ENCODE measurements around the gene WBP2. TPM values are rescaled to one million over a fixed set of nuclear protein-coding genes. Genes with fewer than 3 reads are reported as not detected.
A peak's percentile ranks its signal among the peaks of the same experiment; 100 is the strongest.

Gene WBP2
- total and polyA plus RNA-seq, 2 of the 8 experiments (the other 6 are each of a cell fraction or from before 2014, with no cell fraction given) = 48.2 to 71.2 TPM

DNA sequence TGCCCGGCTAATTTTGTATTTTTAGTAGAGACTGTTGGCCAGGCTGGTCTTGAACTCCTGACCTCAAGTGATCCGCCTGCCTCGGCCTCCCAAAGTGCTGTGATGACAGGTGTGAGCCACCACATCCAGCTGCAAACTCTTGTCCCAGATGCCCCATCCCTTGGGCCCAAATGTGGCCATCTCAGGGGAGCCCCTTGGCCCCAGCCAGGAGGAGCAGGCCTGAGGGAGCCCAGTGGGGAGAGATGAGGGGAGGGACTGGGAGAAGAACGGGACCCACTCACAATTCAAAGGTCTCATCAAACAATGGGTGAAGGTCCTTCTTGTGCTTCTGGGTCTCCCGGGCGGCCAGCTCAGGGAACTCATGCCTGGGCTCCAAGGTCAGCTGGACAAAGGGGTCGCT lies 25.4 kb downstream of the WBP2 start:
- Histone ChIP-seq H3K9me3 (ENCODE audit: insufficient read depth in 2 of 2, low read depth in 1 of 2, low read length in 1 of 2) (no peaks in the 10 kb centered on the region), H3K4me1 (replicated peaks in 1 of 4; ENCODE audit: control insufficient read depth in 3 of 4, insufficient read depth in 4 of 4, low read length in 3 of 4) (peaks cover 0 to 38% (median 27%) of the 10 kb centered on the region in 4 experiments; a peak in 6 of 7 replicates), H4K8ac (ENCODE audit: extremely low read depth, insufficient read depth, low read length) (peak overlapping the region; percentile 66), H3K9ac (replicated peaks in 1 of 4; ENCODE audit: extremely low read depth in 1 of 4, low read depth in 3 of 4, low read length in 3 of 4) (no peak overlapping the region), H4K5ac (ENCODE audit: insufficient read length, low read depth, low read length) (no peak overlapping the region), H3K18ac (ENCODE audit: extremely low read depth, low read length) (peak overlapping the region; percentile 32; the same call in 1 of the 2 replicates), H3K27me3 (replicated peaks in 1 of 4; ENCODE audit: control insufficient read depth in 3 of 4, extremely low read depth in 1 of 4, insufficient read depth in 3 of 4, low read length in 3 of 4) (no peaks in the 10 kb centered on the region), H2BK5ac (ENCODE audit: low read depth, low read length) (peak overlapping the region; percentile 92; the same call in 1 of the 2 replicates), H3K4ac (replicated peaks; ENCODE audit: insufficient read length, low read depth, low read length) (peak overlapping the region; percentile 39), H3K79me2 (ENCODE audit: control insufficient read depth in 1 of 2, insufficient read depth in 2 of 2, low read length in 2 of 2) (no peaks in the 10 kb centered on the region), H2BK120ac (replicated peaks; ENCODE audit: low read depth, low read length) (no peak overlapping the region), H2AFZ (ENCODE audit: low read length) (no peak overlapping the region), H2BK20ac (ENCODE audit: low read length) (peak overlapping the region; percentile 72; the same call in 1 of the 2 replicates), H3K79me1 (ENCODE audit: low read depth, low read length) (0 out of 2 replicates have a peak, but pooled peaks cover 2% of the 10 kb centered on the region), H3K56ac (replicated peaks; ENCODE audit: insufficient read length, low read depth, low read length) (no peak overlapping the region), H3K4me3 (ENCODE audit: extremely low read depth in 1 of 4, insufficient read depth in 2 of 4, low read depth in 3 of 4, low read length in 4 of 4) (no peak overlapping the region), H4K91ac (replicated peaks; ENCODE audit: insufficient read length, low read length) (no peak overlapping the region), H3K23me2 (ENCODE audit: low read depth, low read length) (peaks cover 2% of the 10 kb centered on the region; the same call in 1 of the 2 replicates), H3K27ac (ENCODE audit: low read depth, low read length) (no peak overlapping the region), H4K20me1 (replicated peaks in 1 of 2; ENCODE audit: control insufficient read depth in 1 of 2, insufficient read depth in 2 of 2, low read length in 2 of 2) (no peaks in the 10 kb centered on the region), H2BK15ac (ENCODE audit: low read length) (0 out of 2 replicates have a peak overlapping the region, but pooled peaks have one; percentile 29), H3K36me3 (ENCODE audit: control insufficient read depth in 2 of 4, insufficient read depth in 4 of 4, low read length in 3 of 4) (peaks cover 0 to 4% (median 0%) of the 10 kb centered on the region in 4 experiments; a peak in 2 of 8 replicates), H3K14ac (ENCODE audit: insufficient read length) (no peak overlapping the region), H2AK5ac (ENCODE audit: low read depth, low read length) (0 out of 2 replicates have a peak overlapping the region, but pooled peaks have one; percentile 33), H3K4me2 (ENCODE audit: insufficient read depth in 1 of 2, low read depth in 2 of 2, low read length in 2 of 2) (peak overlapping the region; percentile 21 to 48; a peak in 2 of 4 replicates), H2BK12ac (ENCODE audit: low read depth, low read length) (peak overlapping the region; percentile 5; the same call in 1 of the 2 replicates), H3K23ac (ENCODE audit: insufficient read length) (no peak overlapping the region)
- CTCF ChIA-PET (ENCODE audit: partially characterized antibody) = interaction anchor here (0.6 to 21.9 kb wide), 39 partner anchors 13 to 417 kb away, joined by 3 to 563 read pairs (median 6); partner anchors contain the start of genes GALK1, SMIM5, TRIM65 and UNC13D
- no peak for DNase-seq (ENCODE audit: low read depth in 1 of 2, low spot score in 2 of 2)
- POLR2A ChIA-PET (ENCODE audit: partially characterized antibody) = interaction anchor here (1.1 to 16.0 kb wide), 8 partner anchors 15 to 75 kb away, joined by 3 to 216 read pairs (median 6); partner anchors contain the start of genes MRPL38, UNC13D, UNK and WBP2
- 88% methylated on average over 7 of the region's 7 CpGs; no CpG with 5 or more reads in 1 of the 2 experiments for WGBS, 2 experiments (ENCODE audit: extremely low coverage in 1 of 2, insufficient coverage in 1 of 2, insufficient read length in 1 of 2, insufficient replicate concordance in 2 of 2, low coverage in 1 of 2, low lambda C conversion rate in 2 of 2, missing lambda C conversion rate in 1 of 2)
- FAIRE-seq = no peak
- no peak for TF ChIP-seq CREB1 (IDR thresholded peaks at IDR 0.05)
- TF ChIP-seq GTF2F1 (IDR thresholded peaks at IDR 0.05; ENCODE audit: borderline replicate concordance, low read depth, low read length) = no peak
- TF ChIP-seq MAFK (IDR thresholded peaks at IDR 0.05; ENCODE audit: low read depth, low read length) = no peak
- no peak for TF ChIP-seq POLR2A (IDR thresholded peaks at IDR 0.05; ENCODE audit: control extremely low read depth in 1 of 2, low read depth in 2 of 2, low read length in 2 of 2)
- no peak for TF ChIP-seq NANOG (IDR thresholded peaks at IDR 0.05; ENCODE audit: insufficient read depth, low read depth, low read length, poor library complexity, severe bottlenecking)
- TF ChIP-seq KDM5A (IDR thresholded peaks at IDR 0.05; ENCODE audit: low read length) = no peak
- TF ChIP-seq SP1 (IDR thresholded peaks at IDR 0.05; ENCODE audit: low read depth, low read length) = no peak
- TF ChIP-seq CHD1 (IDR thresholded peaks at IDR 0.05; ENCODE audit: low read depth, low read length) = no peak
- TF ChIP-seq SAP30 (IDR thresholded peaks at IDR 0.05; ENCODE audit: insufficient read depth, insufficient replicate concordance, low read length) = no peak
- no peak for TF ChIP-seq YY1 (IDR thresholded peaks at IDR 0.05; ENCODE audit: low read depth, low read length)
- no peak for TF ChIP-seq CBX5 (IDR thresholded peaks at IDR 0.05; ENCODE audit: low read depth, low read length)
- no peak for TF ChIP-seq GABPA (IDR thresholded peaks at IDR 0.05; ENCODE audit: borderline replicate concordance, insufficient read depth, low read length)
- TF ChIP-seq RNF2 (IDR thresholded peaks at IDR 0.05; ENCODE audit: borderline replicate concordance, low read depth, low read length, missing control alignments, poor library complexity, severe bottlenecking) = no peak
- no peak for TF ChIP-seq TBP (IDR thresholded peaks at IDR 0.05; ENCODE audit: low read depth, low read length)
